Activated CD4-positive, alpha-beta T cell treated with anti-CD3 and anti-CD28 coated beads, Interleukin-2, amount 50 U/mL, for 48 hours (primary cell): ENCODE data around the gene PHLDA1.

Experiments used
- DNase-seq, 2 experiments: peaks; one replicate each; pipeline ENCODE4 v3.0.0-alpha.2; 2020

The PHLDA1 gene

GRCh38 chr12:76037130-76038103 is 5.8 kb upstream of the PHLDA1 start:
- DNase-seq: peak in 1 of 2 experiments; percentile 19

GRCh38 chr12:76035045-76035444 is 3.5 kb upstream of the PHLDA1 start:
- DNase-seq: no peak

- no peak for DNase-seq
Observed at GRCh38 chr12:76033081-76034011, 1.8 kb upstream of the PHLDA1 start.

GRCh38 chr12:76032043-76032981 is 736 bp upstream of the PHLDA1 start:
- peak; percentile 19 to 59 for DNase-seq

GRCh38 chr12:76031081-76031413 is 529 bp downstream of the PHLDA1 start:
- DNase-seq: no peak

- DNase-seq: peak; percentile 68 to 73
Observed at GRCh38 chr12:76030341-76031080, 1.1 kb downstream of the PHLDA1 start.

GRCh38 chr12:76029982-76030340 is 1.6 kb downstream of the PHLDA1 start:
- DNase-seq: peak in 1 of 2 experiments; percentile 35

- no peak for DNase-seq
Observed at GRCh38 chr12:76028571-76029277, 2.9 kb downstream of the PHLDA1 start.

- DNase-seq: no peak
Observed at GRCh38 chr12:76026643-76027063, 4.9 kb downstream of the PHLDA1 start.

- no peak for DNase-seq
Observed at GRCh38 chr12:76025601-76026575, 5.7 kb downstream of the PHLDA1 start.

- DNase-seq: no peak
Observed at GRCh38 chr12:76024942-76025600, 6.5 kb downstream of the PHLDA1 start.

- DNase-seq: no peak
Observed at GRCh38 chr12:76024102-76024781, 7.3 kb downstream of the PHLDA1 start.

- no peak for DNase-seq
Observed at GRCh38 chr12:76023069-76023690, 8.4 kb downstream of the PHLDA1 start.

- no peak for DNase-seq
Observed at GRCh38 chr12:76022506-76022905, 9.1 kb downstream of the PHLDA1 start.

- peak; percentile 69 to 76 for DNase-seq
Observed at GRCh38 chr12:76020731-76021672, 10.6 kb downstream of the PHLDA1 start.

GRCh38 chr12:76020281-76020680 is 11.3 kb downstream of the PHLDA1 start:
- peak; percentile 79 to 82 for DNase-seq

- DNase-seq: no peak
Observed at GRCh38 chr12:76018672-76019071, 12.9 kb downstream of the PHLDA1 start.
